AG10803 (cell line): ENCODE results near the gene SLC9A2.

Experiments used
- DNase-seq: peaks from one replicate; pipeline ENCODE4 v3.0.0; 2010; ENCODE audit warnings: low read depth
- H3K4me3 ChIP-seq: 2 replicates; pipeline ENCODE4 v1.5.1; 2011; ENCODE audit warnings: mild to moderate bottlenecking, low read length, control low read depth
- TF ChIP-seq, protein P1 (sequence below): conservative IDR thresholded peaks from 2 replicates; pipeline ENCODE4 v1.5.1; 2011; ENCODE audit warnings: mild to moderate bottlenecking, low read length, control low read depth, inconsistent platforms

SLC9A2 gene

DNA sequence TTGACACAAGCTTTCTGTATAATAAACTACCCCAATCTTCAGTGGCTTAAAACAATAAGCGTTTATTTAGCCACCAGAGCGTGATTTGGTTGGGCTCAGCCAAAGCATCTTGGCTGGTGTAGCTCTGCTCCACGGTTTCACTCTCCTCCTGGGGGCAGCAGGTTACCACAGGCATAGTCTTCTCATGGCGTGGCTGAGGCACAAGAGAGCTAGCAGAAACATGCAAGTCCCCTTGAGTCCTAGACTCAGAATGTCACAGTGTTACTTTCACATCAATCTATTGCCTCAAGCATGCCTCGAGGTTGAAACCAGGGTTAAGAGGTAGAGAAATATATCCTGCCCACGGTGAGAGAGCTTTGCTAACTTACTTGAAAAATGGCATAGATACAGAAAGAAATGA is 19.9 kb upstream of the SLC9A2 start:
- no peak overlapping the region for H3K4me3 ChIP-seq
- TF ChIP-seq, protein P1, sequence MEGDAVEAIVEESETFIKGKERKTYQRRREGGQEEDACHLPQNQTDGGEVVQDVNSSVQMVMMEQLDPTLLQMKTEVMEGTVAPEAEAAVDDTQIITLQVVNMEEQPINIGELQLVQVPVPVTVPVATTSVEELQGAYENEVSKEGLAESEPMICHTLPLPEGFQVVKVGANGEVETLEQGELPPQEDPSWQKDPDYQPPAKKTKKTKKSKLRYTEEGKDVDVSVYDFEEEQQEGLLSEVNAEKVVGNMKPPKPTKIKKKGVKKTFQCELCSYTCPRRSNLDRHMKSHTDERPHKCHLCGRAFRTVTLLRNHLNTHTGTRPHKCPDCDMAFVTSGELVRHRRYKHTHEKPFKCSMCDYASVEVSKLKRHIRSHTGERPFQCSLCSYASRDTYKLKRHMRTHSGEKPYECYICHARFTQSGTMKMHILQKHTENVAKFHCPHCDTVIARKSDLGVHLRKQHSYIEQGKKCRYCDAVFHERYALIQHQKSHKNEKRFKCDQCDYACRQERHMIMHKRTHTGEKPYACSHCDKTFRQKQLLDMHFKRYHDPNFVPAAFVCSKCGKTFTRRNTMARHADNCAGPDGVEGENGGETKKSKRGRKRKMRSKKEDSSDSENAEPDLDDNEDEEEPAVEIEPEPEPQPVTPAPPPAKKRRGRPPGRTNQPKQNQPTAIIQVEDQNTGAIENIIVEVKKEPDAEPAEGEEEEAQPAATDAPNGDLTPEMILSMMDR = no peak
- no peak for DNase-seq

DNA sequence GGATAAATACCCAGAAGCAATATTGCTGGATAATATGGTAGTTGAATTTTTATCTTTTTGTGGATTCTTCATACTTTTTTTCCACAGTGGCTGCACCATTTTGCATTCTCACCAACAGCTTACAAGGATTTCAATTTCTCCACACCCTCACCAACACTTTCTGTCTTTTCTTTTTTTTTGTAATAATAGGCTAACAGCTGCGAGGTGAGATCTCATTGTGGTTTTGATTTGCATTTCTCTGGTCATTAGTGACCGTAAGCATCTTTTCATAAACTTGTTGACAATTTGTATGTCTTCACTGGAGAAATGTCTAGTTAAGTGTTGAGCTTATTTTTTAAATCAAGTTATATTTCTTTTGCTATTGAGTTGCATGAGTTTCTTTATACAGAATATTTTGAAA is 17.6 kb upstream of the SLC9A2 start:
- TF ChIP-seq, protein P1 = no peak
- DNase-seq = no peak
- no peak overlapping the region for H3K4me3 ChIP-seq

DNA sequence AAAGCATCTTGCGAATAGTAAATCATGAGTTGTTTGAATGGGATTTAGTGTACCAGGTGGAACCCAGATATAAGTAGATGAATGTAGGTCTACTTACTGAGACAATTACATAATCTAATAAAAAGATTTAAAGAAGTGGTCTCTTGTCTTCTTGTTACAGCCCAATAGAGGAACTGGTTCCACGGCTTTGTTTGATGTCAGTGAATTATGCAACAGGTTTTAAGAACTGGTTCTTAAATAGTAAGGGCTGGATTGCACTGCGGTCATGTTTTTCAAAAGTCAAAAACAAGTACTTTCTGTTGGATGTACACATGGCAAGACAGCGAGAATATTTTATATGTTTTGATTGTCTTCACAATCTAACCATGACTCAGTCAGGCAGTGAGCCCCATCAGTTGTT is 15.4 kb upstream of the SLC9A2 start:
- TF ChIP-seq, protein P1 = no peak
- DNase-seq = no peak
- no peak overlapping the region for H3K4me3 ChIP-seq

DNA sequence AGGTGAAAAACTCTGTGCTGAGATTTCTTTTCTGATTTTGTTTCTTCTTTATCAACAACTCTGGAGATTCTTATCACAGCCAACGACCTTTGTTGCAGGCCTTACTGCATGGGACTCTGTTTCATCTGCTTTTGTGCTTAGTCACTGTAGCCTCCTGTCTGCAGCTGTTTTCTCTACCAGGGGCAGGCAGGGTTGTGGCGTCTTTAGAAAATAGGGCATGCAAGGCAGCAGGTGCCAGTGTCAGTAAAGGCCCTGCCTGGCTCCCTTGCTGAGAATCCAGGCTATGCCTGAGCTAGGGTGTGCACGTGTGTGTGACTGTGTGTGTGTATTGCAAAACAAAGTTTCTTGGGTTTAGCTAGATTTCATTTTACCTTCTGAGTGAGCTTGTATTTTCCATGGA is 14.6 kb upstream of the SLC9A2 start:
- TF ChIP-seq, protein P1 = no peak

DNA sequence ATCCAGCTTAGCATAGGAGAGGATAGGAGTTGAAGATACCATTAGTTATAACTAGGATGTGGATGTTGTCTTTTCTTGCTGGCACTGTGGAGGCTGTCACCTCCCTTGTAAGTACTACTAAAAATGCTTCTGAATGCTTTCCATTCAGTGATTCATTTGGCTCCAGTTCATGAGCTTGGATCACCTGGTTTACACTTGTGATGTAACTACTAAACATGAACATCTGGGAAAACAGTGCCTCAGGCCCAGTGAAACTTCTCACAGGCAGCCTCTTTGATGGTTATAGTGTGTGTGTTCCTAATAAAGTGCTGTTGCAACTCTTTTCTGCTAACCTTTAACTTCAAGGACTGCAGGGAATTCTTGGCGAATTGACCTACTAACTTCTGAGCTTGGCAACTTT is 13.0 kb upstream of the SLC9A2 start:
- no peak overlapping the region for H3K4me3 ChIP-seq
- TF ChIP-seq, protein P1 = no peak
- DNase-seq = peak; percentile 10

More for the DNA sequence above, 14.6 kb upstream of the SLC9A2 start:
- no peak overlapping the region for H3K4me3 ChIP-seq
- DNase-seq = no peak

DNA sequence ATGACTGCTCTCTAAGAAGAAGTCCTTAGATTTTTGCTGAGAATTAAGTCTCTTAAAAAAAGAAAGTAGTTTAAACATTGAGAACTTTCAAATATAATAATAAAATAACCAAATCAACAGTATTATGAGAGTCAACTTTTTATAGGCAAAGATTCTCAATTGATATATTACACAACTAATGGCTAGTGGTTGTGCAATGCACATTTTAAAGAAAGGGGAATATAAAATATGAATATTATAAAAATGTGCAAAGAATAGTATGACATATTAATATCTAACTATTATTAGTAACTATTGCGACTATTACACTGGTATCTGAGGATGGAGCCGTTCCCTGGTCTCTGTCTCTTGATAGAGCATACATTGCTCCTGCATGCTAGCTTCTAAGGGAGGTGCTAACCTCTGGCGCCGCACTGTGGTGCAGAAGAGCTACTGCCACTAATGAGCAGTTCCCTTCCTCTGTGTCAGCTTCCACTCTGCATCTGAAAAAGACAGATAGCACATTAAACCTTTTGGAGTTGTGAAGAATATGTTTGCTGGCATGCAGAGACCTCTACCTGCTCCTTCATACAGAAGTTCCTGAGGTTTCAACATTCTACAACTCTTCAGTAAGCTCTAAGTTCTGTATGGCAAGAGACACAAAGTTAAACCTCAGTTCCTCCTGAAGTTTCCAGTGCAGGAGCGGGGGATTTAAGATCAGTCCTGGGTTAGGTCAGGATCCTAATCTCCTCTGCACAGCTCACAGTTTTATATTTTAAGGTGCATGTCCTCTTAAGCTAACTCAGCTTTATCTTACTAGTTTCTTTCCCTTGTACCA is 3.5 kb upstream of the SLC9A2 start:
- peak; percentile 63 for DNase-seq
- TF ChIP-seq, protein P1 = peak; percentile 96
- H3K4me3 ChIP-seq = no peak overlapping the region
